Gastrocnemius medialis (tissue), 4 donors: ENCODE measurements around the gene AACS. TPM values are rescaled to one million over a fixed set of nuclear protein-coding genes. Genes with fewer than 3 reads are reported as not detected.

ENCODE experiments used
- ATAC-seq, 2 donors: fragments of 150-250 bp; one replicate each; pipeline ENCODE4 v1.9.1; 2016
- DNase-seq, 2 donors: peaks; one replicate each; pipeline ENCODE4 v3.0.0-alpha.2; 2019
- H3K27ac ChIP-seq, 4 donors: fragments of 200-600 bp; sonication (generic); 1 replicate in 1 of 4; 2 replicates in 3 of 4; pipeline ENCODE4 v1.5.1; 2016 to 2018; ENCODE audit warnings: mild to moderate bottlenecking in 2 of 4, moderate library complexity in 1 of 4
- H3K27me3 ChIP-seq, 3 donors: fragments of 200-600 bp; sonication (generic) in 2 of 3; 1 replicate in 1 of 3; 2 replicates in 2 of 3; pipeline versions ENCODE4 v1.5.1 to v1.6.0; 2016 to 2019; ENCODE audit warnings: mild to moderate bottlenecking in 1 of 3, moderate library complexity in 1 of 3
- H3K36me3 ChIP-seq, 2 donors: fragments of 200-600 bp; sonication (generic) in 1 of 2; one replicate each; pipeline ENCODE4 v1.5.1; 2017 to 2018
- H3K4me1 ChIP-seq, 2 donors: fragments of 200-600 bp; sonication (generic) in 1 of 2; one replicate each; pipeline ENCODE4 v1.5.1; 2016 to 2017; ENCODE audit warnings: mild to moderate bottlenecking in 2 of 2
- H3K4me3 ChIP-seq, 4 donors: fragments of 200-600 bp; sonication (generic) in 3 of 4; 1 replicate in 1 of 4; 2 replicates in 3 of 4; pipeline ENCODE4 v1.5.1; 2016 to 2019; ENCODE audit warnings: mild to moderate bottlenecking in 2 of 4
- H3K9me3 ChIP-seq, 3 donors: fragments of 200-600 bp; sonication (generic) in 2 of 3; 1 replicate in 1 of 3; 2 replicates in 2 of 3; pipeline ENCODE4 v1.5.1; 2016 to 2019
- CTCF ChIP-seq, 5 experiments: fragments of 450-650 bp in 3 of 5; fragments of 200-600 bp in 2 of 5; sonication (generic) in 2 of 5; IDR thresholded peaks in 4 of 5; conservative IDR thresholded peaks in 1 of 5; 1 replicate in 4 of 5; 2 replicates in 1 of 5; pipeline ENCODE4 v1.5.1; 2016 to 2019; ENCODE audit warnings: antibody characterized with exemption in 5 of 5, mild to moderate bottlenecking in 3 of 5, moderate library complexity in 3 of 5
- POLR2A ChIP-seq, 2 donors: fragments of 450-650 bp; IDR thresholded peaks; one replicate each; pipeline ENCODE4 v1.6.1; 2017; ENCODE audit warnings: antibody characterized with exemption in 2 of 2, mild to moderate bottlenecking in 2 of 2, moderate library complexity in 2 of 2
- in situ Hi-C, 4 donors: fragments of 200-750 bp; cut with MboI; loops; one replicate each; pipeline versions ENCODE4 v1.15.0 to v1.8.0; 2017; ENCODE audit warnings: low sequenced_read_pairs in 4 of 4
- intact Hi-C: fragments of 100-400 bp; cut with DNase I; formaldehyde crosslinking; loops from one replicate; pipeline ENCODE4 v1.15.1; 2023; ENCODE audit warnings: low total_unique reads
- total RNA-seq, 4 donors: library from RNA; depleted of rRNA; stranded (reverse); fragments of >200 nt; gene quantifications; one replicate each; pipeline versions ENCODE4 v1.1.0 to v1.2.3, GENCODE V29; 2016

AACS gene
- total RNA-seq, 4 donors from 2014 or later, result 6.0 to 11.8 (median 8.8) TPM

GRCh38 chr12:125064492-125064891 is 743 bp upstream of the AACS start:
- TF ChIP-seq POLR2A (IDR thresholded peaks at IDR 0.05) (no peak), CTCF (IDR thresholded peaks at IDR 0.05 in 4 of 5, conservative IDR thresholded peaks at IDR 0.05 in 1 of 5) (no peak)
- peaks cover 9 to 15% of the 10 kb centered on the region in 2 donors for H3K4me1 ChIP-seq
- intact Hi-C loops, result no loop called here
- DNase-seq (no peak), ATAC-seq (no peak)
- in situ Hi-C loops, result no loop called here
- H3K4me3 ChIP-seq, result peak overlapping the region; percentile 67 to 91 (median 82)
- H3K27me3 ChIP-seq, result no peaks in the 10 kb centered on the region
- H3K36me3 ChIP-seq, result no peaks in the 10 kb centered on the region
- H3K9me3 ChIP-seq, result no peaks in the 10 kb centered on the region
- peak overlapping the region in 1 of 4 donors; percentile 66 for H3K27ac ChIP-seq

- peak overlapping the region in 3 of 4 donors; percentile 66 to 87 (median 83) for H3K27ac ChIP-seq
- DNase-seq (no peak), ATAC-seq (no peak)
Observed at GRCh38 chr12:125065919-125066570, 810 bp downstream of the AACS start.

GRCh38 chr12:125068391-125068790 is 3.2 kb downstream of the AACS start:
- Histone ChIP-seq H3K27ac (no peak overlapping the region), H3K4me3 (no peak overlapping the region), H3K36me3 (no peaks in the 10 kb centered on the region), H3K9me3 (no peaks in the 10 kb centered on the region), H3K4me1 (peaks cover 10 to 15% of the 10 kb centered on the region in 2 donors), H3K27me3 (no peaks in the 10 kb centered on the region)
- no peak for DNase-seq
- intact Hi-C loops, result loop anchor here (5.0 kb wide), 1 partner anchor 76 kb away; the partner anchor contains the start of gene BRI3BP
- TF ChIP-seq CTCF (IDR thresholded peaks at IDR 0.05 in 4 of 5, conservative IDR thresholded peaks at IDR 0.05 in 1 of 5) (no peak), POLR2A (IDR thresholded peaks at IDR 0.05) (no peak)
- ATAC-seq, result no peak
- in situ Hi-C loops, result no loop called here

More at GRCh38 chr12:125065919-125066570, 810 bp downstream of the AACS start:
- H3K4me1 ChIP-seq, result peaks cover 10 to 15% of the 10 kb centered on the region in 2 donors
- H3K4me3 ChIP-seq, result peak overlapping the region; percentile 67 to 91 (median 82)
- intact Hi-C loops (loop anchor here (1.0 to 5.0 kb wide), 2 partner anchors 17 to 74 kb away; partner anchors contain the start of gene BRI3BP), in situ Hi-C loops (no loop called here)
- H3K27me3 ChIP-seq, result no peaks in the 10 kb centered on the region
- no peaks in the 10 kb centered on the region for H3K9me3 ChIP-seq
- no peaks in the 10 kb centered on the region for H3K36me3 ChIP-seq
- TF ChIP-seq CTCF (IDR thresholded peaks at IDR 0.05 in 4 of 5, conservative IDR thresholded peaks at IDR 0.05 in 1 of 5) (no peak), POLR2A (IDR thresholded peaks at IDR 0.05) (no peak)

- TF ChIP-seq POLR2A (IDR thresholded peaks at IDR 0.05) (no peak), CTCF (IDR thresholded peaks at IDR 0.05 in 4 of 5, conservative IDR thresholded peaks at IDR 0.05 in 1 of 5) (no peak)
- H3K27me3 ChIP-seq, result no peaks in the 10 kb centered on the region
- ATAC-seq (no peak), DNase-seq (no peak)
- no peak overlapping the region for H3K27ac ChIP-seq
- H3K9me3 ChIP-seq, result no peaks in the 10 kb centered on the region
- no peaks in the 10 kb centered on the region for H3K36me3 ChIP-seq
- peaks cover 8 to 11% of the 10 kb centered on the region in 2 donors for H3K4me1 ChIP-seq
- intact Hi-C loops (loop anchor here (5.0 kb wide), 1 partner anchor 77 kb away; the partner anchor contains the start of gene BRI3BP), in situ Hi-C loops (no loop called here)
- H3K4me3 ChIP-seq, result no peak overlapping the region
Observed at GRCh38 chr12:125069616-125070015, 4.4 kb downstream of the AACS start.
